Stimulated activated CD4-positive, alpha-beta T cell treated with anti-CD3 and anti-CD28 coated beads, Interleukin-1b, Interleukin-23, amount 100 ng/mL, for 4 hours (primary cell): Measurements from ENCODE around the gene PDGFA.
"Not testable (repeated sequence)": the region's sequence is repeated elsewhere in the genome, so short reads cannot be mapped to it uniquely, and the experiment has no call there.

Source experiments
- DNase-seq, 2 donors: peaks; one replicate each; pipeline ENCODE4 v3.0.0-alpha.2; 2020; ENCODE audit warnings: low read depth in 2 of 2

The PDGFA gene

DNA sequence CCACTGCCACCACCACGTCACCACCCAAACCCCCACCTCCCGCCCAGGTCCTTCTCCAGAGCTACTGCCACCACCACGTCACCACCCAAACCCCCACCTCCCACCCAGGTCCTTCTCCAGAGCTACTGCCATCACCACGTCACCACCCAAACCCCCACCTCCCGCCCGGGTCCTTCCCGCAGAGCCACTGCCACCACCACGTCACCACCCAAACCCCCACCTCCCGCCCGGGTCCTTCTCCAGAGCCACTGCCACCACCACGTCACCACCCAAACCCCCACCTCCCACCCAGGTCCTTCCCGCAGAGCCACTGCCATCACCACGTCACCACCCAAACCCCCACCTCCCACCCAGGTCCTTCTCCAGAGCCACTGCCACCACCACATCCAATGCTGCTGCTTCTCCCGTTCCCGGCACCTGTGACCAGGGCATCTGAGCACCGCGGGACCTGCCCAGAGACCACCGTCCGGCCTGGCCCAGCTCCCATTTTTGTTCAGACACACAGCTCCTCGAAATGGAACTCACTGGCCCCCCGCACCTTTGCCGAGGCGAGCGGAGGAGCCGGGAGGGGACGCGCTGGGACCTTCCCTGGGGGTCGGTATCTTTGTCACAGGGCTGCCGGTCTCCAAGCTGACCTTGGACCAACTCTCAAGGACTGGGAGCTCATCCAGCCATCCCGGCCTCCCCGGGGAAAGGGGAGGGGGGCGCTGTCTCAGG is 32.7 kb upstream of the PDGFA start:
- not testable (repeated sequence) for DNase-seq

DNA sequence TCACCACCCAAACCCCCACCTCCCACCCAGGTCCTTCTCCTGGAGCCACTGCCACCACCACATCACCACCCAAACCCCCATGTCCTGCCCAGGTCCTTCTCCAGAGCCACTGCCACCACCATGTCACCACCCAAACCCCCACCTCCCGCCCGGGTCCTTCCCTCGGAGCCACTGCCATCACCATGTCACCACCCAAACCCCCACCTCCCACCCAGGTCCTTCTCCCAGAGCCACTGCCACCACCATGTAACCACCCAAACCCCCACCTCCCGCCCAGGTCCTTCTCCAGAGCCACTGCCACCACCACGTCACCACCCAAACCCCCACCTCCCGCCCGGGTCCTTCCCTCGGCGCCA is 31.9 kb upstream of the PDGFA start:
- DNase-seq, result not testable (repeated sequence)

DNA sequence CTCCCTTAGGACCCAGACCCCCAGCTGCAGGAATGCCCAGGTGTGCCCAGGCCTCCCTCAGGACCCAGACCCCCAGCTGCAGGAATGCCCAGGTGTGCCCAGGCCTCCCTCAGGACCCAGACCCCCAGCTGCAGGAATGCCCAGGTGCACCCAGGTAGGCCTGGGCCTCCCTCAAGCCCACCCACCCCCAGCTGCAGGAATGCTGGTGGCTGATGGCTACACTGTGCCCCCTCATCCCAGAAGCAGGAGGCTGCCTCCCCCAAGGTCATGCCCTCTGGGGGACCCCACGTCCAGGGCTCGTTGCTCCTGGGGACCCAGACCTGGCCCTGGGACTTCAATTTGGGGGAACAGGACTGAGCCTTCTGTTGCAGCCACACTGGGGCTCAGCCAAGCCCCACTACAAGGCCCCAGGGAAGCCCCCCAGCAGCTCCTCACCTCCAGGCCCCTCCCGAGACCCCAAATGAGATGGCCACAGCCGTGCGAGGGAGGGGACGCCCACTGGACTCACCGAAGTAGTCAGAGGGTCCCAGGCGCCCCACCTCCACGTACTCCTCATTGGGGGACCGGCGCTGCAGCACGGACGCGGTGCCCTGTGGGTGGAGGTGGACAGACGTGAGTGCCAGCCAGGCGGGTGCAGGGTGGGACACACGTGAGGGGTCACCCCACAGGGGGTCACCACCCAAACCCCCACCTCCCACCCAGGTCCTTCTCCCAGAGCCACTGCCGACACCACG is 31.4 kb upstream of the PDGFA start:
- no peak for DNase-seq

DNA sequence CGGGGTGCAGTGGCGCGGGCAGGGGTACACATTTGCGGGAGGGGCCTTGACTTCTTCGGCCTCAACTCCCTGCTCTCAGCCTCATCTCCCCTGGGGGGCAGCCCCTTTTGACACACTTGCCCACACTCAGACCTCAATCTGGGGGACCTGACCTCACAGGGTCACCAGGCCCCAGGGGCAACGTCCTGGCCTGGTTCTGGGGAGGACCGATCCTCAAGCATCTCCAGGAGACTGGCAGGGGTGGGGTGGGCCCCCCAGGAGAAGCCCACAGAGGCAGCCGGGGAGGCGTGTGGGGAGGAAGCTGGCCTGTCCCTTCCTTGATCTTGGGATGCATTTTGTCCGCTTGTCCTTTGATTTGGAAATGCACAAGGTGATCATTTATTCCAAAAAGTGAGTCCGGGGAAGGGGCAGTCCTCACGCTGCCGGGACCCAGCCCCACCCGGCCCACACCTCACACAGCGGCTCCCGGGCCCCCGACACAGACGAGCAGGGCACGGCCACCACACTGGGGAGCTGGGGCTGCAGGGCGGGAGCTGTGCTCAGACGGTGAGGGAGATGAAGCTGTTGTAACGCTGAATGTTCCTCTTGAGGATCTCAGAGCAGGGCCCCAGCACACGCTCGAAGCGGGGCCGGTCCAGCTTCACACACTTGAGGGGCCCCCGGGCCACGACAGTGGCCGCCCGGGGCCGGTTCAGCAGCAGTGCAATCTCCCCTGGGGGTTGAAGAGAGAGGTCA is 30.4 kb upstream of the PDGFA start:
- no peak for DNase-seq

DNA sequence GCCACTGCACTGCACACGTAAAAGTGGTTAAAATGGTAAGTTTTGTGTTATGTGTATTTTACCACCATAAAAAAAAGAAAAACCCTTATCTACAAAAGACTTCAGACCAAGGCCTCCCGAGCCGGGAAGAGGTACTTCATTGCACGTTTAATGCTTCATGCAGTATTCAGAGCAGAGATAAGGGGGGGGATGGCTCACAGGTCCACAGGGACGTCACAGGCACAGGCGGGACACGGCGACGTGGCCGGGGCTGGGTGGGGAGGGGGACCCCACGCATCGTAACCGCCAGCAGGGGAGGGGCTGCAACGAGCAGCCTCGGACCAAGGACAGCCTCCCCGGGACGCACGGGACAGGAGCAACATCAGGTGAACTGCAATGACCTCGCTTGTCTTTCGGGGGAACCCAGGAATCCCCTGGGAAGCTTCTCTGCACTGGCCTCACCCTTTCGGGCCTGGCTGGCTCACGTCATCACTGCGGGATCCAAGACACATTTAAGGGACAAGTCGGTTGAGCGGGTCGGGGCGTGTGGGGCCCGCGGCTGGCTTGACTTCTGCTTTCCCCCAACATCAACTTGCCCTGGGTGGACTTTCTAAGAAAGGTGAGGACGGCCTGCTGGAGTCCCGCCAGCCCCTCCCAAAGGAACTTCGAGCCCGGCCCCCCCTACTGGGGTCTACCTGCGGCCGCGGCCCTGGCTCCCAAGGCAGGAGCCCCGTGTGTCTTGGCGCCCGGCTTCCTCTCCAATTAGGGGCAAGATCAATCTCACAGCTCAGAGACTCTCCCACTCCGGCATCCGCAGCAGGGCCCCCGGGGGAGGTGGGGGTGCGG is 29.6 kb upstream of the PDGFA start:
- no peak for DNase-seq

DNA sequence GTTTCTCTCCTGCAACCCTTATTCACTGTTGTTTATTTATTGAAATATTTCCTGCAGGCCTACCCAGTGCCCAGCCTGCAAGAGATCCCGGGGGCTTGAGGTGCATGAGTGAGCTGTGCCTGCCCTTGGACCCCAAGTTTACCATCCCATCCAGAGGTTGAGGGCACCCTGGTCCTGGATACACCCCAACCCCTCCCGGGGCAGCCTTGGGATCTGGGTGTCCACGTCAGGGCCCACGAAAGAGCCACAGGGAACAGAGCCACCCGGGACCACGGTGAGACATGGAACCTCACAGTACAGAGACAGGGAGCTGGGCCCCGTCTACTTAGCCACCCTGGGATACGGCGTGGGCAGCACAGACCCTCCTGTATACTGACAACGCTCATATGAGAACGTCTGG is 28.8 kb upstream of the PDGFA start:
- no peak for DNase-seq

GRCh38 chr7:545470-545869 is 25.8 kb upstream of the PDGFA start:
- no peak for DNase-seq

DNA sequence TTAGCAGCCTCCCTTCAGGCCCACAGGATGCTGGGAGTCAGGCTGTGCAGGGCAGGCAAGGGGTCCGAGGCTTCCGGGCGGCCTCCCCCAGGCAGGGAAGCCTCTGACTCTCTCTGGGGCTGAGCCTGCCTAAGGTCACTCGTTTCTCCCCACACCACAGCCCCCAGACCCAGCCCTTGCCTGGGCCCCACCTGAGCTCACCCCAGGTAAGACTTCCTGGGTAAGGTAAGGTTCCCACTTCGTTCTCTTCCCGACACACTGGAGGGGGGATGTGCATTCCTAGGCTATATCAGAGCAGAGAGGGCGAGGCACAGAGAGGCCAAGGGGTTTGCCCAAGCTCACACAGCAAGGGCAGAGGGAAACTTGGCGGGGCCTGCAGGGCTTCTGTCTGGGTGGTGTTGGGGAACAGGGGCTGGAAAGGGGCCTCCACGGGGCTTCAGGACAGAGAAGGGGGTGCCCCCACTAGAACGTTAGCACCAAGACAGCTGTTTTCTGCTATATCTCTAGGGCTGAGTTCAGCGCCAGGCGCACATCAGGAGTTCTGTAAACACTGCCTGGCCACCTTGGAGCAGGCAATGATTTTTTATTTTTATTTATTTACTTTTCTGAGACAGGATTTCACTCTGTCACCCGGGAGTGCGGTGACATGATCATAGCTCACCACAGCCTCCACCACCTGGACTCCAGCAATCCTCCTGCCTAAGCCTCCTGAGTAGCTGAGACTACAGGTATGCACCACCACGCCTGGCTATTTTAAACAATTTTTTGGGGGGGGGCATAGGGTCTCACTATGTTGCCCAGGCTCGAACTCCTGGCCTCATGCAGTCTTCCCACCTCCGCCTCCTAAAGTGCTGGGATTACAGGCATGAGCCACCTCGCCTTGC is 24.9 kb upstream of the PDGFA start:
- DNase-seq, result no peak

DNA sequence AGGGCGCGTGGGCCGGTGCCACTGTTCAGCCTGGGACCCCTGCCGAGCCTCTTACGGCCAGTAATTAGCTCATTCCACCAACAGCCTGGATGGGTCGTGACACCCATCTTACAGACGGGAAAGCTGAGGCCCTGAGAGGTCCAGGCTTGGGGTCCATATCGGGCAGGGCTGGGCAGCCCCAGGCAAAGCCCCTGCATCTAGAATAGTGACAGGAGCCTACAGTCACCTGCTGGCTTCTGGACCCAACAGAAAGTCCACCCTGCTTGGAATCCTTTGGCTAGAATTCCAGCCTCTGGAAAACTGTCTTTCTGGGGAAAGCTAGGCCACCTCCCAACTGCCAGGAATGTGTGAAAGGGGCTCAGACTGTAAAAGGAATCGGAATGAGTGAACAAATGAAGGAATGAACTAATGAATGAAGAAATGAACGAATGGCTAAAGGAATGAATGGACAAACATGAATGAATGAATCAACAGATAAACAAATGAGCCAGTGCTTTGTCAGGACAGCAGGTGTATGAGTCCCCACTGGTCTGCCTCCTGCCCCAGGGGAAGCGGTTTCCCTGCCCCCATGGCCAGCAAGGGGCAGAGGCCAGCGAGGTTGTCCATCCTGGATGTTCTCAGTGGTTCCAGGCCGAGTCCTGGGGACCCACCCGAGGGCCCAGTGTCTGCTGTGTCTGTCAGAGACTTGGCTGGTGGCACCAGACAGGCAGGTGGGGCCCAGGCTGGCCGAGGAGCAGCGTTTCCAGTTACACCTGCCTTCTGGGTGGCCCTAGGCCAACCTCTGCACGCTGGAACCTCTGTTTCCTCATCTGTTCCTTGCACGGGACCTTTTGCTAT is 24.1 kb upstream of the PDGFA start:
- no peak for DNase-seq

DNA sequence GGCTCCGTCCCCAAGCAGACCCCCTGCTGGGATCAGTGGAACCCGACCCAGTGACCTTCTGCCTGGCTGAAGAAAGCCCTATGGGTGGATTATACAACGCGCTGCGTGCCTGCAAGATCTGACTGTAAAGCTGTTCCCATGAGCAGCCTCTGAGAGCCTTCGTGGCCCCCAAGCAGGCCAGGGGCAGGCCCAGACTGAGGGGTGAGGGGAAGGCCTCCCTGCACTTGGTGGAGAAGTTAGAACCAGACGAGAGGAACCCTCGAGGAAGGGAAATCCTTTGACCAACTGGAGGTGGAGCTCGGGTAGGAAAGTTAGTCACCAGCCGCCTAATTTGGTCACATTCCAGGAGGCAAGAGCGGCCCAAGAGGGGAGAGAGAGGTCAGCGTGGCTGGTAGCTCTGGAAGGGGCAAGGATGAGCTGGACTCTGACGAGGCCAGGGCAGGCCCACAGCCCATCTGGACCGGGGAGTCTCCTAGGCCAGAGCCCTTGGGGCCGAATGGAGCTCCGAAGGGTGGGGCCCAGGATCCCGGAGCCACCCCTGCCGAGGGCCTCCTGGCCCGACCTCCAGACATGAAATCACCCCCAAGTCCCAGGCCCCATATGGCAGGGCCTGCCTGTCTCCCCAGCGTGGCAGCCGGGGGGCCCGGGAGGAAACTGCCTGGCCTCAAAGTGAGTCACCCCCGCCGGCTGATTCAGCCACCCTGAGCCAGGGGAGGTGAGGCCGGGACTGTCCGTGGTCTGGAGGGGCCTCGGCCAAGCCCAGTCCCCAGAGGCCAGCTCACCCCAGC is 23.3 kb upstream of the PDGFA start:
- no peak for DNase-seq

DNA sequence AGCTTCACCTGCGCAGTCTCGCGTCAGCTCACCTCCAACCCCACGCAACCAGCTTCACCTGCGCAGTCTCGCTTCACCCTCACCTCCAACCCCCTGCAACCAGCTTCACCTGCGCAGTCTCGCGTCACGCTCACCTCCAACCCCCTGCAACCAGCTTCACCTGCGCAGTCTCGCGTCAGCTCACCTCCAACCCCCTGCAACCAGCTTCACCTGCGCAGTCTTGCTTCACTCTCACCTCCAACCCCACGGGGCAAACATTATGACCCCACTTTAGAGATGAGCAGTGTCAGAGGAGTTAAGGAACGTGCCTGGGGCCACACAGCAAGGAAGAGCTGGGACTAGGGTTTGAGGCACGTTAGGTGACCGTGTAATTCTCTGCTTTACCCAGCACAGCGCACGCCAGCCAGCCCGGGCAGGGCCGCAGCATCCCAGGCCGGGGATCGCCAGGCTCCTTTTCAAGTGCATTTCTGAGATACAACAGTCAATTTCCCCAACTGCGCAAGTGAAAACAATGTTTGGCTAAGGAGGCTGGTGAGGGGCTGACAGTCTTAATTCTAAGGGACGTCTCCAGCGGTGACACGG is 22.6 kb upstream of the PDGFA start:
- no peak for DNase-seq

- no peak for DNase-seq
Measured at GRCh38 chr7:541661-542060, 22.0 kb upstream of the PDGFA start.

GRCh38 chr7:540997-541396 is 21.4 kb upstream of the PDGFA start:
- no peak for DNase-seq

GRCh38 chr7:540579-540978 is 20.9 kb upstream of the PDGFA start:
- no peak for DNase-seq

DNA sequence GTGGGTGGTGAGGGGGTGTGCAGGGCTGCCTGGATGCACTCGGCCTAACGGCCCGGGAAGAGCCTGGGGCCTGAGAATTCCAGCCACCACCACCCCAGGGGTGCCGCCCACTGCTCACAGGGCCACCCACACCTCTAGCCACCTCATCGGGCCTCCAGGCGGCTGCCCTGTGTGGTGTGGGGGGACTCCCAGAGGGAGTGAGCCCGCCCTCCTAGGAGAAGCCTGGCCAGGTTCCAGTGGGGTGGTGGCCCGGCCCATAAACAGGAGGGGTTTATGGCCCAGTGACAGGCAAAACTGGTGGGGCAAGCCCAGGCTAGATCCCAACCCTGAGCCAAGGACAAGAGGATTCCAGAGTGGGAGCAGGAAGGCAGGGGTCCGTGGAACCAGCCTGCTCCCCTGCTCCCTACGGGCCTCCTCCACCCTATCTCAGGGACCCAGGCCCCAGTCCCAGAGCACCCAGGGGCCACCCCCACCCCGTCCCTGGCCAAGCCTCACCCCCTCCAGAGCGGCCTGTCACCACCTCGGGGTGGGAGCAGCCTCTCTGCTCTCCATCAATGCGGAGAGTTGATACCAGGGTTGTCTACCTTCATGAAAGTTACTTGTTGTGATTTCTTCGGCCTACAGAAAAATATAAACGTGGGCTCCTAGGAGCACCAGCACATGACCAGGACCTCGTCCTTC is 20.2 kb upstream of the PDGFA start:
- DNase-seq, result no peak

GRCh38 chr7:538764-539685 is 19.4 kb upstream of the PDGFA start:
- no peak for DNase-seq

DNA sequence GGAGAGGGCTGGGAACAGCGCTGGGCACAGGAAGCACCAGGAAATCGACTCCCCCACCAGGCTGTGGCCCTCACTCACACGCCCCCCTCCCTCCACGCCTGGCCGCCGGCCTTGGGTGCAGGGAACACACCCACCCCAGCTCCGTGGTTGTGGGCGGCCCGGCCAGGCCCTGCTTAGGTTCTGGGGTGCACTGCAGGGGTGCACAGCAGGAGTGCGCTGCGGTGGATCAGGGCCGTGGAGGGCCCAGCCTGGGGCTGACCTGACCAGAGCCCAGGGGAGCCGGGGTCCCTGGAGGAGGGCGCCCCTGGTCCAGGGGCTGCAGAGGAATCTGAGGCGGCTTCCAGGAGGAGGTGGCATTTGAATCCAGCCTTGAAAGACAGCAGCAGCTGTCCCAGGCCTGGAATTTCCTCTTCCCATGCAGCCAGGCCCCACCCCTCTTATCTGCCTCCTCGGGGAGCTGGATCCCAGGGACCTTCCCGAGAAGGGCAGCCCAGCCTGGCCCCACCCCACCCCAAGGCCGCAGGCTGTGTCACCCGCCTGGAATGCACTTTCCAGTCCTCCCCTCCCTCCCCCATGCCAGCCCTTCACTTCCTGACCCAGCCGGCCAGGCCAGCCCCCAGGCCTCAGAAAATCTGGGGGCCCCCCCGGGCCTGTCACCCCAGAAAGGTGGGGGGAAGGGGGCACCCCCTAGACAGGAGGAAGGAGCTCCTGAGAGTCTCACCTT is 18.4 kb upstream of the PDGFA start:
- no peak for DNase-seq
